Hindlimb muscle (tissue), 1 donor: Measurements from ENCODE around the gene SMPDL3A. TPM values are rescaled to one million over a fixed set of nuclear protein-coding genes. Genes with fewer than 3 reads are reported as not detected.

Source experiments
- DNase-seq: peaks from one replicate; pipeline ENCODE4 v3.0.0-alpha.2; 2013
- polyA plus RNA-seq: library from polyadenylated mRNA; unstranded; fragments of 120-200 nt; gene quantifications from one replicate; pipeline ENCODE4 v1.2.1, GENCODE V29; 2013; ENCODE audit not compliant: insufficient read length

SMPDL3A gene
- polyA plus RNA-seq, 1 donor, result 16.0 TPM

DNA sequence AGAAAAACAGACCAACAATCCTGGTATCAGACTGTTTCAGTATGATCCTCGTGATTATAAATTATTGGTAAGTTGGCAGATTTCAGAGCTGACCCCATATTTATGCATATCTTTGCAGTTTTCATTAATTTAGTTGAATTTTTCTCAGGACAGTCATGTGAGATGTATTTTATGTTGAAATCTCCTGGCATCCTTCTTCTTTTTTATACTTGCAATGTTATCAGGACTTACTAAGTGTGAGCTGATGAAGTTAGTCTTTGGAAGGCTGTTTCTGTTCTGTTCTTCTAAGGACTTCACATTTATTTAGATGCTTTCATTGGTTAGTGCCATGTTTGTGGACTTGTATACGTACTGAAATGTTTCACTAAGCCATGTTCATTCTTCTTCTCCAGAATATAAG, 17.2 kb downstream of the SMPDL3A start:
- no peak for DNase-seq

DNA sequence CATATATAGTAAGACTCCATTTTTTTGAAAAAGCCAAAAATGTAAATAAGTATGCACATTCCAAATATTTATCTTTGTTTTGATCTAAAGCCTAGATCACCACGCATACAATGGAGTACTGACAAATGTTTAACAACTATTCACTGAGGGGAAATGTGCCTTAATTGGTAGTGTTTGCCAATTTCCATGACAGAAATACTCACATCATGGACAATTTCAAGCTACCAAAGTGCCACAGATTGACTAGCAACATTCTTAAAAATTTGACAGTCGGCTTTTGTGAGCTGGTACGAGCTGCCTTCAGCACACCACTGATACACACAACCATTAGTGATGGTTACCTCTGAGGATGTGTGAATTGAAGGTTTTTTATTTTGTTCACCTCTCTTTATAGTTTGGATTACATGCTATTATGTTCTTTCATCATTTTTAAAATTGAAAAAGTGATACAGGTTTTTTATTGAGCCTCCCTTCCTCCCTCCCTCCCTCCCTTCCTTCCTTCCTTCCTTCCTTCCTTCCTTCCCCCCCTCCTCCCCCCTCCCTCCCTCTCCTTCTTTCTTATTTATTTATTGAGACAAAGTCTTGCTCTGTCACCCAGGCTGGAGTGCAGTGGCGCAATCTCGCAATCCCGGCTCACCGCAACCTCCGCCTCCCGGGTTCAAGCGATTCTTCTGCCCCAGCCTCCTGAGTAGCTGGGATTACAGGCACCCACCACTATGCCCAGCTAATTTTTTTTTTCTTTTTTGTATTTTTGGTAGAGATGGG, 19.2 kb downstream of the SMPDL3A start:
- DNase-seq, result no peak

DNA sequence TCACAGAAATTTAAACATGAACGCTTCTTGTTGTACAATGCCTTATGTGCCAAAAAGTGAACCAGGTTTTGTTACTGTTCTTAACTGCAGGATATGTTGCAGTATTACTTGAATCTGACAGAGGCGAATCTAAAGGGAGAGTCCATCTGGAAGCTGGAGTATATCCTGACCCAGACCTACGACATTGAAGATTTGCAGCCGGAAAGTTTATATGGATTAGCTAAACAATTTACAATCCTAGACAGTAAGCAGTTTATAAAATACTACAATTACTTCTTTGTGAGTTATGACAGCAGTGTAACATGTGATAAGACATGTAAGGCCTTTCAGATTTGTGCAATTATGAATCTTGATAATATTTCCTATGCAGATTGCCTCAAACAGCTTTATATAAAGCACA, 19.9 kb downstream of the SMPDL3A start:
- no peak for DNase-seq

DNA sequence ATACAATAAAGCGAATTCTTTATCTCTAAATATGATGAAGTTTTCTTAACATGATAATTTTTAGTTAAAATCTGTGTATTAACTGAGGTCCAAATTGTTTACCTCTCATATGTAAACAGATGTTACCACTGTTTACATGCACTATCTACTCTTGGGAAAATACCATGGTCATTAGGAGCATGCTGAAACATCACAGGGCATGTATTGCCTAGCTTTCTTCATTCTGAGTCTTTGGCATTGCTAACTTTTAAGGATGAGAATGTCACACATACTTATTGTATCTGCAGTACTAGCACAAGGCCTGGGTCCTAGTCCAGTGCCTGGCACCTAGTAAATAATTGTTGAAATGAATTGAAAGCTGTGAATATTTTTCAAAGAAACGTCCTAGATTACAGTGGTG, 20.6 kb downstream of the SMPDL3A start:
- no peak for DNase-seq

DNA sequence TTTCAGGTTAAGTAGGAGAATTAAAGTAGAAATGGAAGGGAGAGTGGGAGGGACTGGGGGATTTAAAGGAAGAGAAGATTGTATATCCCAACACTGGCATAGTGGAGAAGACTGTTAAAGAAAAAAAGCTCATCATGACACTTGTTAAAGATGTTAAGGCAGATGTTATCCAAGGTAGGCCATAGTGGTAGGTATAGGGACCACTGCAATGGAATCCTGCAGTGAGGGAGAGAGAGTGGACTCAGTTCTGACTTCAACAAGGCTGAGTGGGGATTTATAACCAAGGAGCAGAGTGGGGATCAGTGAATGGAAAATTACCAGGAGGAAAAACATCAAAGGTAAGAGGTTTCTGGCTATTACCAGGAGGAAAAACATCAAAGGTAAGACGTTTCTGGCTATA, 21.1 kb downstream of the SMPDL3A start:
- no peak for DNase-seq

DNA sequence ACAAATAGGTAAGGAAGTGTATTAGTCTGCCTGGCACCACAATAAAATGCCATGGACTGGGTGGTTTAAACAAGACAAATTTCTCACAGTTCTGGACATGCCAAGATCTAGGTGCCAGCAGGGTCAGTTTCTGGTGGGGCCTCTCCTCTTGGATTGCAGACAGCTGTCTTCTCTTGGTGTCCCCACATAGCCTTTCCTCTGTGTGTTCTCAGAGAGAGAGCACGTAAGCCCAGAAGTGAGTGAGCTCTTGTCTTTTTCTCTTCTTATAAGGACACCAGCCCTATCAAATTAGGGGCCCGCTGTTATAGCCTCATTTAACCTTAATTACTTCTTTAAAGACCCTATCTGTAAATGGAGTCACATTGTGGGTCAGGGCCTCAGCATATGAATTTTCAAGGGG, 28.3 kb downstream of the SMPDL3A start:
- DNase-seq, result no peak

DNA sequence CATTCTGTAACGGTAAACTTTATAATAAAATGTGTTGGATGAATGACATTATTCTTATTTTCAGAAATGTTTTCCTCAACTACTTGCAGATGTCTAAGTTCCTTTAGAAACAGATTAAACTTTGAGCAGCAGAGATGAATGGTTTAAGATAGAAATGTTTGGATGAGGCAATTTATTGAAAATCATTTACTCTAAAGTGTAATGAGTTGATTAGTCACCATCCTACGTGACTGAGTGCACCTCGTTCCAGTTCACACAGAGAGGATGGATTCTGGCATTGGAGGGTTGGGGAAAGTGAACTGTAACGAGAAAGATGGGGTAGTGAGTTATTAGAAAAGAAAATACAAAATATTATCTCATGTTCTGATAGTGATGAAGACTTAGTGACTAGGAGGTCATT, 28.7 kb downstream of the SMPDL3A start:
- no peak for DNase-seq

DNA sequence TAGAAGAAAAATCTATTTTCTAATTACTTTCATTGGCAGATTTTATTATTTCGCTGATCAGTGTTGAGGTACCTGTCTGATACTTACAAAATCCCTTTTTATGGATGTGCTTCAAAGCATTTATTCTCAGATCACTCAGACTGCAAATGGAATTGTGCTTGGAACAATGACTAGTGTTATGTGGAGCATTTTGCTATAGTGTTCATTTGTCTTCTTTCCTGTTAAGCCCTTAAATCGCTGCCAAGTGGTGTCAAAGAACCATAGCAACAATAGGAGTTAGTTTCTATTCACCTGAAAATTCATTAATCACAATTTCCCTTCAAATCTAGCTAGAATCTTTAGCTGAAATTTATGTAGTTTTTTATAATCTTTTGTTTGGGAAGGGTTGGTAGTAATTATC, 29.8 kb downstream of the SMPDL3A start:
- no peak for DNase-seq

DNA sequence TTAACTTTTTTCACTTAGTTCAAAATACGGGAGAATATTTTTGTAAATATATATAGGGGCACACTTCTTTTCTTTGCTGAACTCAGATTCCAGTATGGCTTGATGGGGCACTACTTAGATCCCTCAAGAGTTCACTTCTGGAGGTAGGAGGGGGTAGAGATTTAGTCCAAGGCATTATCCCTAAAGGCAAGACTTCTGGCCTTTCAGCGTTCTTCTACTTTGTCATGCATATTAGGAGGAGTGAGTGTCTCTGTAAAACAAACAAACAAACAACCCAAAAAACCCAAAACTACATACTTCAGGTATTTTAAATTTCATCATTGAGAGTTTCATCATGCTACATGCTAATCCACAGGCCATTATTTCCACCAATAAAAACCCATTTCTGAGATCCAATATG, 32.0 kb downstream of the SMPDL3A start:
- DNase-seq, result no peak

DNA sequence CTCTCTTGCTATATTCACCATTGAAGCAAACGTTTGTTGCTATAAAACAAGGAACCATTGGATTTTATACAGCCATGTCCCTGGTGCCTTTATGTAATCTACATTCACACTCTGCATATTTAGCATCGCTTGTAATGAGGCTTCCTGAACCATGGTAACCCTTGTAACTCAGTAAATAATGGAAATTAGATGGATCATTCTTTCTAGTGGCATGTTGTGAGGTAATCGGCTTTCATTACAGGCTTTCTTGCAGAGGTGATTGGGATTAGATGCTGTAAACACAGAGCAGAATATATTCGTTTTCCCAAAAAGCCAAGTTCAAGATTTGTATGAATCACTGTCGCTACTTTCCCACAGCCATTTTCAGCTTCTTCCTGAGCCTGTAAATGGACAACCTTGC, 36.1 kb downstream of the SMPDL3A start:
- DNase-seq, result no peak

DNA sequence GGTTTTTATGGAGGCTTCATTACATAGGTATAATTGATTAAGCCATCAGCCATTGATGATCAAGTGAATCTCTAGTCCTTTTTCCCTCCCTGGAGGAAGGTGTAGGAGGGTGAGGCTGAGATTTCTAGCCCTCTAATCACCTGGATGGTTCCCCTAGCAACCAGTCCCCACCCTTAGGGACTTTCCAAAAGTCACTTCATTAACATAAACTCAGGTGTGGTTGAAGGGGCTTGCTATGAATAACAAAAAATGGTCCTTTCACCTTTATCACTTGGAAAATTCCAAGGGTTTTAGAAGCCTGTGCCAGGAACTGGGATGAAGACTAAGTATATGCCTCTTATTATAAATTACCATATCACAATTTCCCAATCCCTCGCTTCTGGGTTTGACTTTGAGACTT, 40.4 kb downstream of the SMPDL3A start:
- no peak for DNase-seq

DNA sequence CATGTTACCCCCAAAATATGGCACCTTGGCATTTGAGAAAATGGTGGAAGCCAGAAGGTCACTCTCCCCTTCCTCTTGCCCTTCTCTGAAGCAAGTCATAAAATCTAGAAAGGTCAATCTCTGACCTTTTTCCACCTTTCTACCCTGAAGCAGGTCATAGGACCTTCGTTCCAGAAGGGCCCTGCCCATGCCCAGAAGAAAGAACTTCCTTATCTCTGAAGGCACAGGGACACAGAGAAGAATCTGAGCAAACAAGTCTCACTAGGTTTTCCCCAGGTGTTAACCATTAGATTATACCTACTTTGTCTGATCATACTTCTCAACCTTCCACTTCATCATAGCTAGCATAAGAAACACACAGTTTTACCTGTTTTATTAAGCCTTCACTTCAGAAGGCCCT, 42.5 kb downstream of the SMPDL3A start:
- no peak for DNase-seq

DNA sequence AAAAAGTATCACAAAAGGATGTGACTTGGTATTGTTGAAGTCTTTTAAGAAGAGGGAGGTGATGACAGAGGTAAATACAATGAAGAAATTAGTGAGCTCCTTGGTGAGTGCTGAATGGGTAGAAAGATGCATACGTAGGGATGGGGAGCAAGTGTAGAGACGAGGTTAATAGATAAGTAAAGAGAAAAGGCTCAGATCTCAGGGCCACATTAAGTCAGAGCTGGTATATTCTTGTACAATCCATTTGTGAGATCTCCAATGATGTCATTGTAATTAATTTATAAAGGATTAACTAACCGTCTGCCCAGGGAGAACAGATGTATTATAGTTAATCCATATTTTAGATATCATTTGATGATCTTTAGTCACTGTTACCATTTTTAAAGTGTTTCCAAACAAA, 43.4 kb downstream of the SMPDL3A start:
- no peak for DNase-seq

DNA sequence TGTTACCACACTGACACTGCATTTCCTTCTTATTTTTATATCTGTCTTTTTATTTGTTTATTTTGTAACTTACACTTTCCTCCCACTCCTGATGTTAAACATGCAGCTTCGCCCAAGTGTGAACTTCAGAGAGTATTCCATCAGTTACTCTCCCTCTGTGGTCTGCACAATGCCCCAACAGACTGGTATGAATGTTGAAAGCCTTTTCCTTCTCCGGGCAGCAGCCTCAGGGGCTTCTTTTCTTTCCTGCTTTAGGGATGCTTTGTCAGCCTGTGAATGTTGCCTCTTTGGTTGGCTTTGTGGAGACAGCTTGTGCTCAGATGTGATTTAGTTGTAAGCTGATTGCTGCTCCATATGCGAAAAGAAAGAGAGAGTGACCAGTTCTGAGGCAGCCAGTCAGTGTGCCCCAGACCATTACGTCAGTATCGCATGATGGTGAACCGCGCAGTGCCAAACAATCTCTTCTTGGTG, 44.0 kb downstream of the SMPDL3A start:
- no peak for DNase-seq

DNA sequence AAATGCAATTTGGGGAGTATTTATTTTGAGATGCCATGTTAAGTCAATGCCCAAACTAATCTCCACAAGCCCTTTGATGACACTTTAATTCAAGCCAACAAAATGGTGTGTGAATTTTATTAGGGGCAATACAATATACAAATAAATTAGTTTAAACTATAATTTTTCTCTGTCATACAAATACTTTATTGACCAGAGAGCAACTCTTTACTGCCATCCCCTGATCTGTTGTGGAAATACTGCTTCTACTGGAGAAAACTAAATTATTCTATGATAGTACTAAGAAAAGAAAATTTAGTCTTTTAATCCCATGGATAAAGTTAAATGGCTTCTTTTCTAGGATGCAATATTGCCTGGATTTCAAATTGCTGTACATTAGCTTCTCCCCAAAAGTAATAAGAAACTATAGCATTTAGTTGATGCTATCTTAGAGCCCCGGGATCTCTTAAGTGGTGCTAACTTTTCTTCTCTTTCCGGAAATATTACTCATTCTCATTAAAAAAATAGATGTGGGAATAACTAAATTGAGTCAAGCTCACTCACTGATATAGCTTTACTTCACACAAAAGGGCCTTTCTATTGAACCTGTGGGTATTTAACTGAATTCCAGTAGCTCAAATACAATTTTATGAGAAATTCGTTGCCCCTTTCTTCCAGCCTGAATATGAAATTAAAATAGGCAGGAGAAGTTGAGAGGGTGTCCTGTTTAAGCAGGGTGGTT, 49.2 kb downstream of the SMPDL3A start:
- DNase-seq, result no peak

DNA sequence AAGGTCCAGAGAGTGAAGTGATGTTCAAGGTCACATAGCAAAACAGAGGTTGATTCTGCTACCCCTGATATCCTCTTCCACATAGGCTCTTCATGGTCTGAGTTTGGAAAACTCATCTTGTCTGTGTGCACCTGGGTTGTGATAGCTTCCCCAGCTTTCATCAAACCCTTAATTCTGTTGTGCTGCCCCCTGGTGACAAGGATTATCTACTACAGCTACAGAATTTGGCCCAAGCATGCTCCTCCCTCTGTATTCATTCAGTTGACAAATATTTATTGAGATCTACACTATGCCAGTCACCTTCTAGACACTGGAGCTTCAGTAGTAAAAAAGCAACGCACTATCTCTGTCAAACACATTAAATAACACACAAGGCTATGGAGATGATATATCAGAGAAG, 50.4 kb downstream of the SMPDL3A start:
- DNase-seq, result peak; percentile 61

DNA sequence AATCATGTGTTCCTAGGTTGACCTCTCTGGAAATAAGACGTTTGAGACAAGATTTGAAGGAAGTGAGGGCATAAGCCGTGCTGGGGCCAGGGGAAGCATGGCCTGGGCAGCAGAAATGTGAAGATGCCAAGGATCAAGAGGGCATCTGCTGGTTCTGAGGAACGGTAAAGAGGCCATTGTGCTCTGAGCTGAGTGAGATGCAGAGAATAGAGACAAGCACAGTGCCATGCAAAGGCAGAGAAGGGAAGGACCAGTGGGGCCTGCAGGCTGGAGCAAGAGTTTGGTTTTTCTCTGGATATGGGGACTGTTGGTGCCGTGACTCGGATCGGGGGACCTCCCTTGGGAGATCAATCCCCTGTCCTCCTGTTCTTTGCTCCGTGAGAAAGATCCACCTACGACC, 50.8 kb downstream of the SMPDL3A start:
- DNase-seq, result no peak

DNA sequence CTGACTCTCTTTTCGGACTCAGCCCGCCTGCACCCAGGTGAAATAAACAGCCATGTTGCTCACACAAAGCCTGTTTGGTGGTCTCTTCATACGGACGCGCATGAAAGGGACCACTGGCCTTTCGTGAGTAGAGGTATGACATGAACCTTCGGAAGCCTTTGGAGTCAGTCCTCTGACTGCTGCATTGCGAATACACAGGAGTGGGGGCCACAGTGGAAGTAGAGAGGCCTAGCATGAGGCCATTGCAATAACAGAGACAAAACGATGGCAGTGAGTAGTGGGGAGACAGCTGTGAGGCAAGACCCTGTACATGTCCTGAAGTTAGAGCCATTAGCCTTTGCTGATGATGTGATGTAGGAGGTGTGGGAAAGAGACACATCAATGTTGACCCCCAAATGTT, 56.4 kb downstream of the SMPDL3A start:
- DNase-seq, result no peak

DNA sequence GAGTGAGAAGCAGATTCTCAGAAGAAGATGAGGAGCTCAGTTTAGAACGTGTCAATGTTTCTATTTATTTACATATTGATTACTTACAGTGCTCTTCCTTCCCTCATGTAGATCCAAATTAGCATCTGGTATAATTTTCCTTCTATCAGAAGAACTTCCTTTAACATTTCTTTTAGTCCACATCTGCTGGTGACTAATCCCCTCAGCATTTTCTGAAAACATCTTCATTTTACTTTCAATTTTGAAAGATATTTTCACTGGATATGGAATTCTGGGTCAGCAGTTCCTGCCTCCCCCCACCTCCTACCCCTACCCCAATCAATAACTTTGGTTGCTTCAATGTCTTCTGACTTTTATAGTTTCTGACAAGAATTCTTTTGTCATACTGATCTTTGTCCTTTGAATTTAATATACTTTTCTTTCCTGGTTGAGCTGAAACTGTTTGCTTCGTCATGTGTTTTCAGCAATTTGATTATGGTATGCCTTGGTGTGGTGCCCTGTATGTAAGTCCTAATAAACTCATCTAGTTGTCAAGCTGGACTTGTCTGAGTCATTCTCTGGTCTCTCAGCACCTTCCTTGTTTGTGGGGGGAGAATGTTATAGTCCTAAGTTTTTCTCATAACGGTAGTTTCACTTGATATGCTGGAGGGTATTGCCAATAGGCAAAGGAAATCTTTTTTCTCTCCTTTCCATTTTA, 57.0 kb downstream of the SMPDL3A start:
- DNase-seq, result no peak

DNA sequence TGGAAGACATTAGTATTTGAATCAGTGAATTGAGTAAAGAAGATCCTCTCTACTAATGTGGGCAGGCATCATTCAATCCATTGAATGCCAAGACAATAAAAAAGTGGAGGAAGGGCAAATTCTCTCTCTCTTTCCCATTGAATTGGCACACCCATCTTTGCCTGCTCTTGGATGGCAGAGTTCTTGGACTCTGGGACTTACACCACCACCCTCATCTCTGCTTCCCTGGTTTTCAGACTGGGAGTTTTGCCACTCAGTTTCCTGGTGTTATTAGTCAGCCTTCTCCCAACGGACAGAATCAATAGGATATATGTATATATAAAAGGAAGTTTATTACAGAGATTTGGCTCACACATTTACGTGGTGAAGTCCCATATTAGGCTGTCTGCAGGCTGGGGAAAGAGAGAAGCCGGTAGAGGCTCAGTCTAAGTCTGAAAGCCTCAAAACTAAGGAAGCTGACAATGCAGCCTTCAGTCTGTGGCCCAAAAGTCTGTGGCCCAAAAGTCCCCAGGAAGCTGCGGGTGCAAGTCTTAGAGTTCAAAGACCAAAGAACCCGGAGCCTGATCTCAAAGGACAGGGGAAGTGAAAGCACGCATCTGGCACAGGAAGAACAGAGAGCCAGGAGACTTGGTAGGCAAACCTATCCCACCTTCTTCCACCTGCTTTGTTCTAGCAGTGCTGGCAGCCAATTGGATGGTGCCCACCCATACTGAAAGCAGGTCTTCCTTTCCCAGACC, 64.4 kb downstream of the SMPDL3A start:
- DNase-seq, result no peak
